K562 (cell line): ENCODE results near the gene TMEM131.

Experiments used
- DNMT1 ChIP-seq: fragments of 450-650 bp; IDR thresholded peaks from 2 replicates; pipeline ENCODE4 v1.6.1; 2016; ENCODE audit warnings: antibody characterized with exemption, mild to moderate bottlenecking
- EP400 ChIP-seq: fragments of 450-650 bp; IDR thresholded peaks from 2 replicates; pipeline ENCODE4 v1.6.1; 2017; ENCODE audit warnings: antibody characterized with exemption, mild to moderate bottlenecking, moderate library complexity
- EZH2 ChIP-seq: IDR thresholded peaks from 2 replicates; pipeline ENCODE4 v1.6.1; 2012; ENCODE audit warnings: low read depth, mild to moderate bottlenecking, inconsistent platforms, low read length, borderline replicate concordance
- GABPA ChIP-seq: fragments of 200-800 bp; sonication (Bioruptor generic); conservative IDR thresholded peaks from 2 replicates; pipeline ENCODE4 v1.6.1; 2016; ENCODE audit warnings: low read depth, missing genetic modification characterization, missing compliant biosample characterization
- MAZ ChIP-seq, 2 experiments: fragments of 450-650 bp in 1 of 2; sonication (generic) in 1 of 2; formaldehyde crosslinking; IDR thresholded peaks in 1 of 2; conservative IDR thresholded peaks in 1 of 2; 2 replicates each; pipeline versions ENCODE4 v1.4.0 to v1.5.0; 2020; ENCODE audit warnings: mild to moderate bottlenecking in 1 of 2, missing genetic modification reagents in 1 of 2
- MNT ChIP-seq, 2 experiments: fragments of 450-650 bp; conservative IDR thresholded peaks; 2 replicates each; pipeline ENCODE4 v1.6.1; 2017; ENCODE audit warnings: mild to moderate bottlenecking in 2 of 2, moderate library complexity in 2 of 2
- RFX5 ChIP-seq: IDR thresholded peaks from 2 replicates; pipeline ENCODE4 v1.6.1; 2011; ENCODE audit warnings: low read depth, mild to moderate bottlenecking, improper control_type of control experiment, low read length
- SUPT5H ChIP-seq: fragments of 450-650 bp; IDR thresholded peaks from 2 replicates; pipeline ENCODE4 v1.6.1; 2016
- TF ChIP-seq, protein P1 (sequence below): sonication (generic); formaldehyde crosslinking; IDR thresholded peaks from 2 replicates; pipeline ENCODE4 v1.8.0; 2022; ENCODE audit warnings: mild to moderate bottlenecking, low read depth, missing genetic modification reagents

GRCh38 chr2:98043101-98043500 is 47.4 kb upstream of the TMEM131 start:
- TF ChIP-seq SUPT5H = no peak
- TF ChIP-seq DNMT1 = no peak
- no peak for TF ChIP-seq MNT (conservative IDR thresholded peaks at IDR 0.05)
- TF ChIP-seq, protein P1, sequence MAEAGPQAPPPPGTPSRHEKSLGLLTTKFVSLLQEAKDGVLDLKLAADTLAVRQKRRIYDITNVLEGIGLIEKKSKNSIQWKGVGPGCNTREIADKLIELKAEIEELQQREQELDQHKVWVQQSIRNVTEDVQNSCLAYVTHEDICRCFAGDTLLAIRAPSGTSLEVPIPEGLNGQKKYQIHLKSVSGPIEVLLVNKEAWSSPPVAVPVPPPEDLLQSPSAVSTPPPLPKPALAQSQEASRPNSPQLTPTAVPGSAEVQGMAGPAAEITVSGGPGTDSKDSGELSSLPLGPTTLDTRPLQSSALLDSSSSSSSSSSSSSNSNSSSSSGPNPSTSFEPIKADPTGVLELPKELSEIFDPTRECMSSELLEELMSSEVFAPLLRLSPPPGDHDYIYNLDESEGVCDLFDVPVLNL (CRISPR knock-in tag) = no peak
- TF ChIP-seq EP400 = no peak
- no peak for TF ChIP-seq MAZ (CRISPR knock-in tag; conservative IDR thresholded peaks at IDR 0.05 in 1 of 2, IDR thresholded peaks at IDR 0.05 in 1 of 2)
- TF ChIP-seq RFX5 = no peak
- no peak for TF ChIP-seq GABPA
- no peak for TF ChIP-seq EZH2
